Transverse colon (tissue), 4 donors: Measurements from ENCODE around the gene SP6.

Experiments used
- POLR2A ChIP-seq: fragments of 450-650 bp; IDR thresholded peaks from one replicate; pipeline ENCODE4 v1.6.1; 2016; ENCODE audit warnings: antibody characterized with exemption, mild to moderate bottlenecking, moderate library complexity
- POLR2AphosphoS5 ChIP-seq, 3 donors: sonication (generic); formaldehyde crosslinking; IDR thresholded peaks; one replicate each; pipeline ENCODE4 v1.6.1; 2016; ENCODE audit warnings: antibody characterized with exemption in 3 of 3
- TF ChIP-seq, protein P1 (sequence below), 5 experiments: fragments of 200-600 bp in 3 of 5; fragments of 450-650 bp in 2 of 5; sonication (generic) in 3 of 5; IDR thresholded peaks; 1 replicate in 2 of 5; 2 replicates in 3 of 5; pipeline ENCODE4 v1.5.1; 2016 to 2017; ENCODE audit warnings: antibody characterized with exemption in 5 of 5, inconsistent platforms in 3 of 5, mild to moderate bottlenecking in 2 of 5, moderate library complexity in 1 of 5

- TF ChIP-seq, protein P1, sequence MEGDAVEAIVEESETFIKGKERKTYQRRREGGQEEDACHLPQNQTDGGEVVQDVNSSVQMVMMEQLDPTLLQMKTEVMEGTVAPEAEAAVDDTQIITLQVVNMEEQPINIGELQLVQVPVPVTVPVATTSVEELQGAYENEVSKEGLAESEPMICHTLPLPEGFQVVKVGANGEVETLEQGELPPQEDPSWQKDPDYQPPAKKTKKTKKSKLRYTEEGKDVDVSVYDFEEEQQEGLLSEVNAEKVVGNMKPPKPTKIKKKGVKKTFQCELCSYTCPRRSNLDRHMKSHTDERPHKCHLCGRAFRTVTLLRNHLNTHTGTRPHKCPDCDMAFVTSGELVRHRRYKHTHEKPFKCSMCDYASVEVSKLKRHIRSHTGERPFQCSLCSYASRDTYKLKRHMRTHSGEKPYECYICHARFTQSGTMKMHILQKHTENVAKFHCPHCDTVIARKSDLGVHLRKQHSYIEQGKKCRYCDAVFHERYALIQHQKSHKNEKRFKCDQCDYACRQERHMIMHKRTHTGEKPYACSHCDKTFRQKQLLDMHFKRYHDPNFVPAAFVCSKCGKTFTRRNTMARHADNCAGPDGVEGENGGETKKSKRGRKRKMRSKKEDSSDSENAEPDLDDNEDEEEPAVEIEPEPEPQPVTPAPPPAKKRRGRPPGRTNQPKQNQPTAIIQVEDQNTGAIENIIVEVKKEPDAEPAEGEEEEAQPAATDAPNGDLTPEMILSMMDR (IDR thresholded peaks at IDR 0.05): no peak
- TF ChIP-seq POLR2A: no peak
- TF ChIP-seq POLR2AphosphoS5 (IDR thresholded peaks at IDR 0.05): no peak
Observed at GRCh38 chr17:47864791-47865216, 13.8 kb upstream of the SP6 start.
